Vagina (tissue), 2 donors: ENCODE results near the gene DGLUCY. TPM values are rescaled to one million over a fixed set of nuclear protein-coding genes. Genes with fewer than 3 reads are reported as not detected.

ENCODE experiments used
- DNase-seq, 2 donors: peaks; one replicate each; pipeline ENCODE4 v3.0.0-alpha.2; 2017; ENCODE audit errors: extremely low spot score in 2 of 2
- H3K27ac ChIP-seq: fragments of 200-600 bp; sonication (generic); one replicate; pipeline ENCODE4 v1.5.1; 2019
- H3K27me3 ChIP-seq: fragments of 200-600 bp; sonication (generic); one replicate; pipeline ENCODE4 v1.5.1; 2019
- H3K36me3 ChIP-seq, 2 donors: fragments of 200-600 bp; sonication (generic); one replicate each; pipeline ENCODE4 v1.5.1; 2017 to 2019
- H3K4me1 ChIP-seq: fragments of 200-600 bp; sonication (generic); one replicate; pipeline ENCODE4 v1.5.1; 2019
- H3K4me3 ChIP-seq, 2 donors: fragments of 200-600 bp; sonication (generic); 1 replicate in 1 of 2; 2 replicates in 1 of 2; pipeline ENCODE4 v1.5.1; 2016 to 2019
- H3K9me3 ChIP-seq: fragments of 200-600 bp; sonication (generic); one replicate; pipeline ENCODE4 v1.5.1; 2019
- POLR2A ChIP-seq, 2 donors: fragments of 450-650 bp; IDR thresholded peaks; one replicate each; pipeline ENCODE4 v1.6.1; 2017; ENCODE audit warnings: antibody characterized with exemption in 2 of 2, mild to moderate bottlenecking in 2 of 2, moderate library complexity in 2 of 2
- POLR2AphosphoS5 ChIP-seq, 2 donors: sonication (generic); formaldehyde crosslinking; IDR thresholded peaks; one replicate each; pipeline ENCODE4 v1.9.0; 2017; ENCODE audit warnings: antibody characterized with exemption in 2 of 2, mild to moderate bottlenecking in 2 of 2, low read depth in 1 of 2; ENCODE audit not compliant: insufficient read depth in 1 of 2
- intact Hi-C: fragments of 100-400 bp; cut with DNase I; formaldehyde crosslinking; loops from one replicate; pipeline ENCODE4 v1.15.1; 2023
- total RNA-seq: library from RNA; depleted of rRNA; stranded (reverse); fragments of >200 nt; gene quantifications from one replicate; pipeline ENCODE4 v1.2.3, GENCODE V29; 2016
- TF ChIP-seq, protein P1 (sequence below), 3 experiments: fragments of 450-650 bp in 2 of 3; fragments of 200-600 bp in 1 of 3; sonication (generic) in 1 of 3; IDR thresholded peaks; one replicate each; pipeline ENCODE4 v1.5.1; 2017 to 2019; ENCODE audit warnings: antibody characterized with exemption in 3 of 3, mild to moderate bottlenecking in 2 of 3, moderate library complexity in 2 of 3

The DGLUCY gene
- total RNA-seq, 1 donor from 2014 or later, result 57.0 TPM

DNA sequence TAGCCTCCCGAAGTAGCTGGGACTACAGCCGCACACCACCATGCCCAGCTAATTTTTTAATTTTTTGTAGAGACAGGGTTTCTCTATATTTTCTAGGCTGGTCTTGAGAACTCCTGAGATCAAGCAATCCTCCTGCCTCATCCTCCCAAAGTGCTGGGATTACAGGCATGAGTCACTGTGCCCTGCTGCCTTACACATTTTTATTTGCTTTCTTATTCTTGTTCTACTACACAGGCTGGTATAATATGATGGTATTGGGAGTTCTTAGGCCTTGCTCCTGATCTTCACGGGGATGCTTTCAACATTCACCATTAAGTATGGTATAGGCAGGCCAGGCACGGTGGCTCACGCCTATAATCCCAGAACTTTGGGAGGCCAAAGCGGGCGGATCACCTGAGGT lies 21.2 kb downstream of the DGLUCY start:
- Histone ChIP-seq H3K36me3 (peaks cover 0 to 28% of the 10 kb centered on the region in 2 donors), H3K27me3 (no peaks in the 10 kb centered on the region), H3K27ac (no peak overlapping the region), H3K4me3 (no peak overlapping the region), H3K4me1 (no peaks in the 10 kb centered on the region), H3K9me3 (no peaks in the 10 kb centered on the region)
- intact Hi-C loops, result no loop called here
- no peak for TF ChIP-seq POLR2A (IDR thresholded peaks at IDR 0.05)
- TF ChIP-seq, protein P1, sequence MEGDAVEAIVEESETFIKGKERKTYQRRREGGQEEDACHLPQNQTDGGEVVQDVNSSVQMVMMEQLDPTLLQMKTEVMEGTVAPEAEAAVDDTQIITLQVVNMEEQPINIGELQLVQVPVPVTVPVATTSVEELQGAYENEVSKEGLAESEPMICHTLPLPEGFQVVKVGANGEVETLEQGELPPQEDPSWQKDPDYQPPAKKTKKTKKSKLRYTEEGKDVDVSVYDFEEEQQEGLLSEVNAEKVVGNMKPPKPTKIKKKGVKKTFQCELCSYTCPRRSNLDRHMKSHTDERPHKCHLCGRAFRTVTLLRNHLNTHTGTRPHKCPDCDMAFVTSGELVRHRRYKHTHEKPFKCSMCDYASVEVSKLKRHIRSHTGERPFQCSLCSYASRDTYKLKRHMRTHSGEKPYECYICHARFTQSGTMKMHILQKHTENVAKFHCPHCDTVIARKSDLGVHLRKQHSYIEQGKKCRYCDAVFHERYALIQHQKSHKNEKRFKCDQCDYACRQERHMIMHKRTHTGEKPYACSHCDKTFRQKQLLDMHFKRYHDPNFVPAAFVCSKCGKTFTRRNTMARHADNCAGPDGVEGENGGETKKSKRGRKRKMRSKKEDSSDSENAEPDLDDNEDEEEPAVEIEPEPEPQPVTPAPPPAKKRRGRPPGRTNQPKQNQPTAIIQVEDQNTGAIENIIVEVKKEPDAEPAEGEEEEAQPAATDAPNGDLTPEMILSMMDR (IDR thresholded peaks at IDR 0.05), result no peak
- no peak for TF ChIP-seq POLR2AphosphoS5 (IDR thresholded peaks at IDR 0.05; ENCODE audit: insufficient read depth in 1 of 2, low read depth in 1 of 2)
- no peak for DNase-seq

DNA sequence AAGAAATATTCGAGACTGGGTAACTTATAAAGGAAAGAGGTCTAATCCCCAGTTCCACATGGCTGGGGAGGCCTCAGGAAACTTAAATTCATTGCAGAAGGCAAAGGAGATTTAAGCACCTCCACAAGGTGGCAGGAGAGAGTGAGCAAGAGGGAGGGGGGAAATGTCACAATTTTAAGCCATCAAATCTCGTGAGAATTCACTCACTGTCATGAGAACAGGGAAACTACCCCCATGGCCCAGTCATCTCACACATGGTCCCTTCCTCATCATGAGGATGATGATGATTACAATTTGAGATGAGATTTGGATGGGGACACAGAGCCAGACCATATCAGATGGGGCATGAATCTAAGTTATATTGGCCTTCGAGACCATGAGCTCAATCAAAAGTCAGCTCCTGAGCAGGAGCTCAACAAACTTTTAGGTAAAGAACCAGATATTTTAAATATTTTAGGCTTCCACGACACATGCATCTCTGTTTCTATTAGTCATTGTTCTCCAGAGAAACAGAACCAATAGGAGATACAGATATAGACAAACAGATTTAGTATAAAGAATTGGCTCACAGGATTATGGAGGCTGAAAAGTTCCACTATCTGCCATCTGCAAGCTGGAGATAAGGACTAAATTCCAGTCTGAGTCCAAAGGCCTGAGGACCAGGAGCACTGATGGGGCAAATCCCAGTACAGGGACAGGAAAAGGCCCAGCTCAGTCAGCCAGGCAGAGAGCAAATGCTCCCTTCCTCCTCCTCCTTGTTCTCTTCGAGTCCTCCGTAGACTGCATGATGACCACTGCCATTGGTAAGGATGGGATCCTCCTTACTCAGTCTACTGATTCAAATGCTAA lies 24.9 kb downstream of the DGLUCY start:
- peaks cover 0 to 9% of the 10 kb centered on the region in 2 donors for H3K36me3 ChIP-seq
- DNase-seq, result no peak
- no peaks in the 10 kb centered on the region for H3K27me3 ChIP-seq
- H3K9me3 ChIP-seq, result no peaks in the 10 kb centered on the region
- intact Hi-C loops, result no loop called here
- TF ChIP-seq POLR2AphosphoS5 (IDR thresholded peaks at IDR 0.05; ENCODE audit: insufficient read depth in 1 of 2, low read depth in 1 of 2), result no peak
- TF ChIP-seq POLR2A (IDR thresholded peaks at IDR 0.05), result no peak
- TF ChIP-seq, protein P1 (IDR thresholded peaks at IDR 0.05), result no peak
- H3K4me3 ChIP-seq, result no peak overlapping the region
- H3K4me1 ChIP-seq, result no peaks in the 10 kb centered on the region
- H3K27ac ChIP-seq, result no peak overlapping the region

DNA sequence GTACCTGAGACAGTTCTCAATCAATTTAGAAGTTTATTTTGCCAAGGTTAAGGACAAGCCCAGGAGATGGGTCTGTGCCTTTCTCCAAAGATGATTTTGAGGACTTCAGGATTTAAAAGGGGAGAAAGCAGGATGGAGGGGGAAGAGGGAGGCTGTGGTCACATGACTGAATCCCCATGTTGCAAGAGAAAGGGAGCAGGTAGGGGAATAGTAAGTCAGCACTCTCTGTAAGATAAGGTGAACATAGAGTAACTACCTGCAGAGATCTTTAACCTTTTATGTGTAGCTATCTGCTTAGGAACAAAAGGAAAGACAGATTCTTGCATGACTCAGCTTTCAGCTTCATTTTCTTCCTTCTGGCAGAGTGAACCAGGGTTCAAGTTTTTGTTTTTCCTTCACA lies 25.9 kb downstream of the DGLUCY start:
- no peak for TF ChIP-seq POLR2AphosphoS5 (IDR thresholded peaks at IDR 0.05; ENCODE audit: insufficient read depth in 1 of 2, low read depth in 1 of 2)
- TF ChIP-seq, protein P1 (IDR thresholded peaks at IDR 0.05), result no peak
- no peak for TF ChIP-seq POLR2A (IDR thresholded peaks at IDR 0.05)
- intact Hi-C loops, result no loop called here
- no peak overlapping the region for H3K27ac ChIP-seq
- H3K4me1 ChIP-seq, result peaks cover 9% of the 10 kb centered on the region
- H3K4me3 ChIP-seq, result no peak overlapping the region
- H3K27me3 ChIP-seq, result no peaks in the 10 kb centered on the region
- DNase-seq, result no peak
- peaks cover 0 to 2% of the 10 kb centered on the region in 2 donors for H3K36me3 ChIP-seq
- no peaks in the 10 kb centered on the region for H3K9me3 ChIP-seq

DNA sequence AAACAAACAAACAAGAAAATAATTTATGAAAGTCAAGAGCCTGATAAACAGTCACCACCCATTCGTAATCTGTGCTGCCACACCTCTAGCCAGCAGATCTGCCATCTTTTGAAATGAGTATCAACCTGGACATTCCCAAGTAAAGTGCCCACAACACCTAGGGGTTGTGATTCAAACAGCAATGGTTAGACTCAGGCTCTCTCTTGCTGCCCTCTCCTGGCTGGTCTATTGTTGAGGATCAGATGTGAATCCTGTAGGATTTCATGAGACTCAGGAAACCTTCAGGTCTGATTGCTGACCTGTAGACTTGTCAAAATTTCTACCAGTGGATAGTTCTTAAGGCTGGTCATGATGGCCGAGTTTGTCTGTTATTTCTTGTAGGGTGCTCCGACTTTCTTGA lies 26.8 kb downstream of the DGLUCY start:
- no peaks in the 10 kb centered on the region for H3K27me3 ChIP-seq
- H3K36me3 ChIP-seq, result no peaks in the 10 kb centered on the region
- H3K9me3 ChIP-seq, result no peaks in the 10 kb centered on the region
- intact Hi-C loops, result no loop called here
- no peak overlapping the region for H3K4me3 ChIP-seq
- TF ChIP-seq, protein P1 (IDR thresholded peaks at IDR 0.05), result peak in 1 of 3 experiments; percentile 23
- no peak for TF ChIP-seq POLR2A (IDR thresholded peaks at IDR 0.05)
- H3K4me1 ChIP-seq, result peaks cover 9% of the 10 kb centered on the region
- no peak for DNase-seq
- H3K27ac ChIP-seq, result no peak overlapping the region

DNA sequence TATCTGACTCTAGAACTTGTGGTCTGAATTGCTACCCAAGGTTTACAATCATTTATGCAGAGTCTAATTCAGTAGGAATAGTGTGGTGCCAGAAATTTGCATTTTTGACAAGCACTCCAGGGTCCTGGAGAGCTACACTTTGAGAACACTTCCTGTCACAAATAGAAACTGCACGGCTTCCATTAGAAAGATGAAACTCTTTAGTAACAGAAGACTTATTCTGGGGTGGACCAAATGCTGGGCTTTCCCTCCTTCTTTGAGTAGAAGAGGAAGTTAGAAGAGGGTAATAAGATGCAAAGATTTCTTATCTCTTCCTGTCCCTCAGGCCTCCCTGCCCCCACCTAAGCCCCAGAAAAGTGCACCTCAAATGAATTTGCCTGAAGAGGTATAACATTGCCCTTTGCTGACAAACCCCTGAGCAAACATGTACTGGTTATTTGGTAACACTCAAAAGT lies 28.4 kb downstream of the DGLUCY start:
- H3K9me3 ChIP-seq, result no peaks in the 10 kb centered on the region
- no peaks in the 10 kb centered on the region for H3K27me3 ChIP-seq
- H3K4me3 ChIP-seq, result no peak overlapping the region
- TF ChIP-seq POLR2AphosphoS5 (IDR thresholded peaks at IDR 0.05; ENCODE audit: insufficient read depth in 1 of 2, low read depth in 1 of 2) (no peak), POLR2A (IDR thresholded peaks at IDR 0.05) (no peak)
- TF ChIP-seq, protein P1 (IDR thresholded peaks at IDR 0.05), result no peak
- peaks cover 9% of the 10 kb centered on the region for H3K4me1 ChIP-seq
- peaks cover 0 to 5% of the 10 kb centered on the region in 2 donors for H3K36me3 ChIP-seq
- intact Hi-C loops, result no loop called here
- H3K27ac ChIP-seq, result no peak overlapping the region
- no peak for DNase-seq
